DMS53 (cell line): ENCODE results near the gene SNRNP40.
"Not testable (repeated sequence)": the region's sequence is repeated elsewhere in the genome, so short reads cannot be mapped to it uniquely, and the experiment has no call there.

Source experiments
- DNase-seq: peaks from one replicate; lab custom pipeline; 2025; lab: John Stamatoyannopoulos, UW

Gene SNRNP40

DNA sequence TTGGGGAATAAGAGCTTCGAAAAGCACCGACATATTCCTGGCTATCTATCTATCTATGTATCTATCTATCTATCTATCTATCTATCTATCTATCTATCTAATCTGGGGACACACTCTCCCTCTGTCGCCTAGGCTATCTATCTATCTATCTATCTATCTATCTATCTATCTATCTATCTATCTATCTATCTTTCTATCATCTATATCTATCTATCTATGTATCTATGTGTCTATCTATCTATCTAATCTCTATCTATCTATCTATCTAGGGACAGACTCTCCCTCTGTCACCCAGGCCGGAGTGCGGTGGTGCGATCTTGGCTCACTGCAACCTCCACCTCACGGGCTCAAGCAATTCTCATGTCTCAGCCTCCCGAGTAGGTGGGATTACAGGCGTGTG lies 14.2 kb downstream of the SNRNP40 start:
- DNase-seq, result not testable (repeated sequence)

- no peak for DNase-seq
Observed at GRCh38 chr1:31273619-31274018, 23.0 kb downstream of the SNRNP40 start.

GRCh38 chr1:31272369-31272768 lies 24.2 kb downstream of the SNRNP40 start:
- no peak for DNase-seq

DNA sequence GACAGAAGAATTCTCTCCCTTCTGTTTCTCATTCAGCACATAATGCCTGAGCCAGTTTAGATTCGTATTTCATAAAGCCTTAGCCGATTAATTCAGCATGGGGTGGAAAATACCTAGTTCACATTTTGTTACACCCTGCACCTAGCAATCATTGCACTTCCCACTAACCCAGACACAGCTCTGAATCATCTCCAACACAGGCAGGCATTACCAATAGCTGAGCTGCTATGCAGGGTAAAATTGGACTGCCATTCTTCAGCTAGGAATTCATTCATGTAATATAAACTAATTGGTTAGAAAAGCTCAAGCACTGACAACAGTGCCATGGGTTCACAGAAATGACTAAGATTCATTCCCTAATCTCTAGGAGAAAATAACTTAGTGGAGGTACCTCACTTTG lies 30.0 kb downstream of the SNRNP40 start:
- no peak for DNase-seq

- no peak for DNase-seq
Observed at GRCh38 chr1:31264790-31265386, 31.7 kb downstream of the SNRNP40 start.

GRCh38 chr1:31263408-31263807 lies 33.2 kb downstream of the SNRNP40 start:
- DNase-seq, result no peak

GRCh38 chr1:31262393-31262792 lies 34.2 kb downstream of the SNRNP40 start:
- DNase-seq, result not testable (repeated sequence)

- DNase-seq, result no peak
Observed at GRCh38 chr1:31261916-31262315, 34.7 kb downstream of the SNRNP40 start.

DNA sequence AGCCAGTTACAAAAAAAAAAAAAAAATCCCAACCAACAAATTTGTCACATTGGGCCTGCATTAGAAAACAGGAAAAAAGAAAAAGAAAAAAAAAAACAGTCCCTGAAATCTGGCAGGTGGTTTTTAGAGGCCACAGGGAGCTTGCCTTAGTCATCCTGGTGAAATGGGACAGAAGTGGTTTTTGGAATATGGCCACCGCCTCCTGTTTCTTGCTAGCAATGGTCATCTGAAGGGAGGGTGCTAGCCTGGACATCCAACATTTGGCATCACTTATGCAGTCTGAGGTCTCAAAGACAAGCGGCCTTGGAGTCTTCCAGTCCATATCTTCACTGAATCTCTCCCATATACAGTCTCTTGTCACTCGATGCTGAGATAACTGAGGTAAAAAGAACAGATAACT lies 36.8 kb downstream of the SNRNP40 start:
- no peak for DNase-seq

DNA sequence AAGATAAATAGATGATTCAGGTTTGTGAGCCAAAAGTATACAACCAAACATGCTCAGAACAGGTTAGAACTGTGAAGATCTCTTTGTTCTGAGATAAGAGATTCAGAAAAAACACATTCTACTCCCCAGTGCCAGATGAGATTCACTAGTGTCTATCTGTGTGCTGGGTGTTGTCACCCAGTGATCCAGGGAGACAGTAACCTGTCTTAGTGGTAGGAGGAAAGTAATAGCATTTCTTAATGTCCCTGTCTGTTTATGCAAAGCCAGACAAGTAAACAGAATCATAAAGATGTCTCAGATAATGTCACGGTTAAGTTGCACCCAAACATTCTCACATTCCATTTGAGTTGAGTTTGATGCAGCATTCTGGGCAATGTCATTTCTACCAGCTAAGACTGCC lies 38.0 kb downstream of the SNRNP40 start:
- no peak for DNase-seq

GRCh38 chr1:31257213-31257612 lies 39.4 kb downstream of the SNRNP40 start:
- no peak for DNase-seq

GRCh38 chr1:31249854-31250253 lies 46.7 kb downstream of the SNRNP40 start:
- DNase-seq, result no peak

DNA sequence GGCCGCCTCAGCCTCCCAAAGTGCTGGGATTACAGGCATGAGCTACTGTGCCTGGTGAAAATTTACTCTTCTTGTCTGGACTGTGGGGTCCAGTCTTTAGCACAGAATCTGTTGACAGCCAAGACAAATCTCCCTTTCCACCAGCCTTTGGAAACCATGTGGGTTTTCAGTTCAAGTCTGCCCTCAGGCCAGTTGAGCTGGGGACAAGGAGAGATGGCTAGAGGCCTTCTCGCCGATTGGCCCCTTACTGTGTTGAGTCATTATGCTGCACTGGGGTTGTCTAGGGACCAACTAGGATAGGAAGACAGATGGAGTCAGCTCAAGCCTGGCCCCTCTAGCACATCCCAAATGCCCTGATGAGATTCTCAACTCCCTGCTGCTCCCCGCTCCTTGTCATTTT lies 48.3 kb downstream of the SNRNP40 start:
- no peak for DNase-seq

DNA sequence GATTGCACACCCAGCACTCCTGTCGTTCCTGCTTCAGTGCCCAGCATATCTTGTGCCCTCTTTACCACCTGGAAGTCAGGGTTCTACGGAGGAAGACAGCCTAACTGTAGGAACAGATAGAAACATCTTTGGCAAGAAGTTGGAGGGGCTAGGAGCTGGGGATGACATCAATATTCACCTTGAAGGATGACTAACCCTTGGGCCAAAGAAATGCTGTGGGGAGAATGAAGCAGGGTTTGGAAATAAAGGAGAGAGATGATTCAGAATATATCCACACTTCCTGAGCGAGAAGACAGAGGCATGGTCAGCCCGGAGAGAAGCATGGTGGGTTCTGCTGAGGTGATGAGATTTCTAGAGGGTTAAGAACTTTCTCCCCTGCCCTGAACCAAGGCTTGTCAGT lies 52.3 kb downstream of the SNRNP40 start:
- no peak for DNase-seq

DNA sequence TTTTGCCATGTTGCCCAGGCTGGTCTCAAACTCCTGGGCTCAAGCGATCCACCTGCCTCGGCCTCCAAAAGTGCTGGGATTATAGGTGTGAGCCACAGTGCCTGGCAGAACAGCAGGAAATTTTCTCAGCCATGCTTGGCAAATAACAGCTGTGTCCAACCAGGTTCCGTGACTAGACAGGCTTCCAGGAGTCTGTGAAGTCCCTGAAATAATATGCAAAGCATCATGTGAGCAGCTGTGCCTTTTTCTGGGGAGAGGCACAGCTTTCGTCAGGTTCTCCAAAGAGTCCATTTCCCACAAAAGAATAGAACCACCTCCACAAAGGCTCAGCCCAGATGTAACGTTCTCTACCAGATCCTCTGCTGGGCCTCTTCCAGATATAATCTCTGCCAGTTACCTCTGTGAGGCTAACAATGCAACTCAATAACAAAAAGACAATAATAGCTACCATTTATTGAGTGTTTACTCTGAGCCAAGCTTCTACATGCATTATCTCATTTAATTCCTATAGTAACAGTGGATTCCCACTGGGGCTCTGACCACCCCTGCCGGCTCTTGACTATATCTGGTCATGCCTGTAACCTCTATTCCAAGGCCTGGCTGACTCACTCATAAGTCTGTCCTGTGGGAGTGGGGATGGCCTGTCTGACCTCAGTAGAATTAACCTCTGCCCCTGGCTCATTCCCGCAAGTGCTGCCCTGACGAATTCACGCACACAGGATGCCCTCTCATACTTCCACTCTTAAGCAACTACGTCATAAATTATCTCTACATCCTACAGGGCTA lies 52.9 kb downstream of the SNRNP40 start:
- DNase-seq, result no peak

GRCh38 chr1:31241321-31241720 lies 55.3 kb downstream of the SNRNP40 start:
- no peak for DNase-seq

GRCh38 chr1:31239653-31240241 lies 56.8 kb downstream of the SNRNP40 start, which contains the start of gene NKAIN1:
Gene NKAIN1 (minus strand): TSS chr1:31239887. CDS start chr1:31239547, 340 bp downstream.
- peak; percentile 64 for DNase-seq

DNA sequence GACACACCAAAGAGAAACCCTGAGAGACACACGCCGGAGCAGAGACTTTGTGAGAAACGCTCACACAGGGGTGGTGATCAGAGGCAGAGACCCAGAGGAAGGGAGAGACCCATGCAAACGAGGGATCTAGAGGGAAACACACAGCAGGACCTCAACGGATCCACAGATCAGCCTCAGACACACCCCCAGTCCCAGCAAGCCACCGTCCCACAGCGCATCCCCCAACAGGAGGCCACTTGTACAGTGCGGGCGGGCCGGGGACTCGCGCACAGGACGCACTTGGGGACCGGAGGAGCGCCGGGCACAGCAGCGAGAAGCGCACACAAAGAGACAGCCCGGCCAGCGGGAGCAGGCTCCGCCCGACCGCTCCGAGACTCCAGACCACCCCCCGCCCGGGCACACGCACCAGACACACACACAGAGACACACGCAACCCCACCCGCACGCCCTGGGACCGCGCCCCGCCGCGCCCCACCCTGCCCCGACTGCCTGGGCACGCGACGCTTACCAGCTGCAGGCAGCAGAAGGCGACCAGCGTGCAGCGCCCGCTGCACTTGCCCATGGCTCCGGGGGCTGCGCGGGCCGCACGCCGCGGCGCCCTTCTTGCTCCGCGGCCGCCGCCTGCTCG lies 57.5 kb downstream of the SNRNP40 start:
- DNase-seq, result peak; percentile 64

DNA sequence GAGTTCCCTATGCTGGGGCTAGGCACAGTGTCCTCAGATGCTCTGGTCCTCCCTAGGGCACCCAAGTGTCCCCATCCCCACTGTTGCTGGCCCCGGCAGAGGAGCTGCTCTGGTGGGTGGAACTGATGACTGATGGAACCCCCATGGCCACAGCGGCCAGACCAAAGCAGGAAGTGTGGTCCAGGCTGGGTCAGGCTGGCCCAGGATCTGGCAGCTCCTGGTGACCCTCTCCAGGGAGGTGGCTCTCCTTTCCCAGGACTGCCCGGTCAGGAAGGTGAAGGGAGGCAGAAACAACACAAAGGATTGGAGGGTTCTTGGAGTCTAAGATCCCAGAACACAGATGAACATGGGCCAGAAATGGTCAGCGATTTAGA lies 58.0 kb downstream of the SNRNP40 start:
- DNase-seq, result no peak

DNA sequence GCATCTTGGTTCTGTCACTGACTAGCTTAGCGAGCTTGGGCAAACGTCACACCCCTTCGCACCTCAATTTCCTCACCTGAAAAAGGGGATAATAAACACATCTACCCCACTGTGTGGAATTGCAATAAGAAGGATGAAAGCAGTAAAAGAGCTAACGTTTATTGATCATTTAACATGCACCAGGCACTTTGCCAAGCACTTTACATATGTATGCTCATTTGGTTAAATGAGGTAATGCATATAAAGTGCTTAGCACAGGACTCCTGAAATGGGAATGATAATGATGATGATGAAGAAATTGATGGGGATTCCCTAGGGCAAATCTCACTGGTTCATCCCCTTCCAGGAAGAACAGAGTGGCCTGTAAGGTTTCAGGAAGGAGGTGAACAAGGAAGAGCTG lies 61.7 kb downstream of the SNRNP40 start:
- DNase-seq, result no peak

GRCh38 chr1:31234123-31234708 lies 62.4 kb downstream of the SNRNP40 start:
- no peak for DNase-seq

DNA sequence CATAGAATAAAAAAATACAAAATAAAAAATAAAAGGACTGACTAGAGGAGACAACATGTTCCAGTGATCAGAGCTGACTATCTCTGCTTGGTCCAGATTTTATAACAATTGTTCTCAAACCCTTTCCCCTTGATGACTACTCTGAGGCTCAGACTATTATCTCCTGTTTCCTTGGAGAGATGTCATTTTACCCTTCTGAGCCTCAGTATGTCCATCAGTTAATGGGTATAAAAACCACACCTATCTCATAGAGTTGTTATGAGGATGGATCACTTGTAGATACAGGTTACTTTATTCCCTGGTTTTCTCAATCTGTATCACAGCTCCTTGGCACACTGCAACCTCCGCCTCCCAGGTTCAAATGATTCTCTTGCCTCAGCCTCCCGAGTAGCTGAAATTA lies 63.9 kb downstream of the SNRNP40 start:
- DNase-seq, result no peak

DNA sequence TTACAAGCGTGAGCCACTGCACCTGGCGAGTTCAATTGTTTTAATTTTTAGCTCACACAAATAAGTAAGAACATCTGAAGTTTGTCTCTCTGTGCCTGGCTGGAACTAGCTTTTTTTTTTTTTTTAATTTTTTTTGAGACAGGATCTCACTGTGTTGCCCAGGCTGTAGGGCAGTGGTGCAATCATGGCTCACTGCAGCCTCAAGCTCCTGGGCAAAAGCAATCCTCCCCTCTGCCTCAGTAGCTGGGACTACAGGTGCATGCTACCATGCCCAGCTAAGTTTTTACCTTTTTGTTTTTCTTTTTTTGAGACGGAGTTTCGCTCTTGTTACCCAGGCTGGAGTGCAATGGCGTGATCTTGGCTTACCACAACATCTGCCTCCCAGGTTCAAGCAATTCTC lies 64.8 kb downstream of the SNRNP40 start:
- no peak for DNase-seq
